ENCODE data around the gene CCDC102A. TPM values are rescaled to one million over a fixed set of nuclear protein-coding genes. Genes with fewer than 3 reads are reported as not detected.
A peak's percentile ranks its signal among the peaks of the same experiment; 100 is the strongest.
"Not testable (repeated sequence)": the region's sequence is repeated elsewhere in the genome, so short reads cannot be mapped to it uniquely, and the experiment has no call there.

CCDC102A gene
- total RNA-seq, 5 donors from 2014 or later (not counting 1 experiment from before 2014, with no cell fraction given), result 6.1 to 11.2 (median 6.6) TPM

DNA sequence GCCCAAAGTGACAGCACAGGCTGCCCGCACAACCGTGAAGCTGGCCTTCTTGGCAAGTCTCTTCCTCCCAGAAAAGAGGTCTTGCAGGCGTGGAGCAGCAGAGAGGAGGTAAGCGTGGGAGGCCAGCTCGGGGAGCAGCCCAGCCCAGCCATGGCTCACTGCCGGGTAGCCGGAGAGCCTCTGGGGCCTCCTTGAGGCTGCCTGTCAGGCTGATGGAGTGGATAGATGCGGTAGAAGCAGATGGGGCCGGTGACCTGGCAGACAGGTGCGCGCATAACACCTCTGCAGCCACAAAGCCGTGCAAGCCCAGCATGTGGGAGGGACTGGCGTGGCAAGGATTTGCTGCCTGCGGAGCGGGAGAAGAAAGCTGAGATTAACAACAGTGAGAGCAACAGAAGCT lies 33.0 kb downstream of the CCDC102A start:
- ChIA-PET CTCF (no interaction called here), POLR2A (no interaction called here)
- peaks cover 0 to 17% of the 10 kb centered on the region in 2 experiments for H3K27me3 ChIP-seq (replicated peaks in 1 of 2; ENCODE audit: control insufficient read depth in 2 of 2, extremely low read depth in 1 of 2, insufficient read depth in 2 of 2, low read length in 1 of 2)
- H3K36me3 ChIP-seq (ENCODE audit: control insufficient read depth in 2 of 2, extremely low read depth in 1 of 2, insufficient read depth in 1 of 2, low read length in 1 of 2), result no peaks in the 10 kb centered on the region
- peaks cover 3 to 19% of the 10 kb centered on the region in 2 experiments for H3K4me1 ChIP-seq (ENCODE audit: control insufficient read depth in 1 of 2, extremely low read depth in 1 of 2, insufficient read depth in 2 of 2, low read length in 2 of 2)
- H3K4me3 ChIP-seq (ENCODE audit: control insufficient read depth in 1 of 2, extremely low read depth in 1 of 2, low read length in 1 of 2), result no peak overlapping the region
- H3K27ac Mint-ChIP-seq, result no peak overlapping the region
- no peak overlapping the region for H3K27ac ChIP-seq (ENCODE audit: low read length)
- no peaks in the 10 kb centered on the region for H3K9me3 Mint-ChIP-seq
- ATAC-seq (replicated peaks in 1 of 4) (no peak), DNase-seq (no peak)
- no peaks in the 10 kb centered on the region for H3K27me3 Mint-ChIP-seq
- 90% methylated on average over 12 of the region's 15 CpGs for WGBS (ENCODE audit: insufficient coverage)
- no peaks in the 10 kb centered on the region for H3K36me3 Mint-ChIP-seq
- no peaks in the 10 kb centered on the region for H3K9me3 ChIP-seq
- no peak overlapping the region for H3K4me3 Mint-ChIP-seq
- H3K4me1 Mint-ChIP-seq, result peaks cover 8 to 10% (median 10%) of the 10 kb centered on the region in 3 donors

DNA sequence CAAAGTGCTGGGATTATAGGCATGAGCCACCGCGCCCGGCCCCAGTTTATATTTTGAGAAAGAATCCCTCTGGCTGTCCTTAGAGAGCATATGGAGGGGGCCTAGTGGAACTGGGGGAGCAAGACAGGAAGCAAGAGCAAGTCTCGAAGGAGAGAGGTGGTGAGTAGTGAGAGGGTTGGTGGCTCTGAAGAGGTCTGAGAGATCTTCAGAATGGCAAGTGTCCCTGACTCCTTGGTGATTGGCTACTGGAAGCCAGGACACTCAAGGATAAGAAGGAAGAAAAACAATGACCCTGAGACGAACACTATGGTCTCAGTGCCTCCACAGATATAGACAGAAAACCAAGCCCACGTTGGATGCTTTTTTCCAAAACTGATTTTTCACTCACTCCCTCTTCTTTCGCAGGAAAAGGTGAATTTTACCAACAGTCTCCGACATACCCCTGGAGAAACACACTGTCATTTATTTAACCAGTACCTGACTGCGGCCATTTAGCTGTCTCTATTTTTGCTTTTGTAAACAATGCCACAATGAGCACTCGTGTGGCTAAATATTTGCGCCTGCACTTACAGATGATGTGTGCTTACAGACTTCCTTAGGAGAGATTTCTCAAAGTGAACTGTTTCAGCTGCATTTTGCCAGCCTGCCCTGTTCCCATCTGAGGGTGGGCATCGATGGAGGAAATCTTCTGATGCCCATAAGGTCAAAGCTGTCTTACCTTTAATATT lies 34.2 kb downstream of the CCDC102A start:
- H3K9me3 Mint-ChIP-seq, result no peaks in the 10 kb centered on the region
- H3K4me3 Mint-ChIP-seq, result no peak overlapping the region
- H3K4me1 Mint-ChIP-seq, result peaks cover 8 to 10% (median 10%) of the 10 kb centered on the region in 3 donors
- ChIA-PET CTCF (no interaction called here), POLR2A (no interaction called here)
- Histone ChIP-seq H3K9me3 (no peaks in the 10 kb centered on the region), H3K27ac (ENCODE audit: low read length) (no peak overlapping the region), H3K36me3 (ENCODE audit: control insufficient read depth in 2 of 2, extremely low read depth in 1 of 2, insufficient read depth in 1 of 2, low read length in 1 of 2) (no peaks in the 10 kb centered on the region), H3K4me3 (ENCODE audit: control insufficient read depth in 1 of 2, extremely low read depth in 1 of 2, low read length in 1 of 2) (no peak overlapping the region), H3K4me1 (ENCODE audit: control insufficient read depth in 1 of 2, extremely low read depth in 1 of 2, insufficient read depth in 2 of 2, low read length in 2 of 2) (peaks cover 3 to 19% of the 10 kb centered on the region in 2 experiments), H3K27me3 (replicated peaks in 1 of 2; ENCODE audit: control insufficient read depth in 2 of 2, extremely low read depth in 1 of 2, insufficient read depth in 2 of 2, low read length in 1 of 2) (peaks cover 0 to 19% of the 10 kb centered on the region in 2 experiments)
- H3K27ac Mint-ChIP-seq, result no peak overlapping the region
- no peaks in the 10 kb centered on the region for H3K27me3 Mint-ChIP-seq
- ATAC-seq (replicated peaks in 1 of 4) (no peak), DNase-seq (no peak)
- no peaks in the 10 kb centered on the region for H3K36me3 Mint-ChIP-seq
- 89% methylated on average over 11 of the region's 12 CpGs for WGBS (ENCODE audit: insufficient coverage)

DNA sequence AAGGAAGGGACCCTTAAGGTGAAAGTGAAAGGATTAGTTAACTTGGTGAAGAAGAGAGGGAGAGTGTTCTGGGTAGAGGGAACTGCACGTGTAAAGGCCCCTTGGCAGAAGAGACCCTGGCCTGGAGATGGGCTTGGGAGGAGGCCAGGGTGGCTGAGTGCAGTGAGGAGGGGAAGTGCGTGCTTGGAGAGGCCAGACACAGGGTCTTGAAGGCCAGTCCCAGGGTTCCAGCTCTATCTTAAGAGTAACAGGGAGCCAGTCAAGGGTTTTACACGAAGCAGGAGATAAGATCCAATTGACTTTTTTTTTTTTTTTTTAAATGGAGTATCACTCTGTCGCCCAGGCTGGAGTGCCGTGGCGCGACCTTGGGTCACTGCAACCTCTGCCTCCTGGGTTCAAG lies 34.9 kb downstream of the CCDC102A start:
- Mint-ChIP-seq H3K9me3 (no peaks in the 10 kb centered on the region), H3K4me3 (no peak overlapping the region), H3K27me3 (no peaks in the 10 kb centered on the region), H3K4me1 (peaks cover 8 to 10% (median 10%) of the 10 kb centered on the region in 3 donors), H3K36me3 (no peaks in the 10 kb centered on the region), H3K27ac (peak overlapping the region in 1 of 2 donors; percentile 39)
- Histone ChIP-seq H3K27me3 (replicated peaks in 1 of 2; ENCODE audit: control insufficient read depth in 2 of 2, extremely low read depth in 1 of 2, insufficient read depth in 2 of 2, low read length in 1 of 2) (peaks cover 0 to 20% of the 10 kb centered on the region in 2 experiments), H3K4me1 (ENCODE audit: control insufficient read depth in 1 of 2, extremely low read depth in 1 of 2, insufficient read depth in 2 of 2, low read length in 2 of 2) (peaks cover 3 to 19% of the 10 kb centered on the region in 2 experiments), H3K27ac (ENCODE audit: low read length) (no peak overlapping the region), H3K4me3 (ENCODE audit: control insufficient read depth in 1 of 2, extremely low read depth in 1 of 2, low read length in 1 of 2) (no peak overlapping the region), H3K36me3 (ENCODE audit: control insufficient read depth in 2 of 2, extremely low read depth in 1 of 2, insufficient read depth in 1 of 2, low read length in 1 of 2) (no peaks in the 10 kb centered on the region), H3K9me3 (no peaks in the 10 kb centered on the region)
- no peak for DNase-seq
- ChIA-PET POLR2A (interaction anchor here in 1 of 2 donors (0.5 kb wide), 1 partner anchor 41 kb away, joined by 14 read pairs; no protein-coding TSS in a partner anchor), CTCF (interaction anchor here in 1 of 2 donors (0.6 to 0.7 kb wide), 2 partner anchors 40 to 251 kb away, joined by 3 to 4 read pairs; no protein-coding TSS in a partner anchor)
- 78% methylated on average over 3 of the region's 7 CpGs for WGBS (ENCODE audit: insufficient coverage)
- no peak for ATAC-seq (replicated peaks in 1 of 4)

DNA sequence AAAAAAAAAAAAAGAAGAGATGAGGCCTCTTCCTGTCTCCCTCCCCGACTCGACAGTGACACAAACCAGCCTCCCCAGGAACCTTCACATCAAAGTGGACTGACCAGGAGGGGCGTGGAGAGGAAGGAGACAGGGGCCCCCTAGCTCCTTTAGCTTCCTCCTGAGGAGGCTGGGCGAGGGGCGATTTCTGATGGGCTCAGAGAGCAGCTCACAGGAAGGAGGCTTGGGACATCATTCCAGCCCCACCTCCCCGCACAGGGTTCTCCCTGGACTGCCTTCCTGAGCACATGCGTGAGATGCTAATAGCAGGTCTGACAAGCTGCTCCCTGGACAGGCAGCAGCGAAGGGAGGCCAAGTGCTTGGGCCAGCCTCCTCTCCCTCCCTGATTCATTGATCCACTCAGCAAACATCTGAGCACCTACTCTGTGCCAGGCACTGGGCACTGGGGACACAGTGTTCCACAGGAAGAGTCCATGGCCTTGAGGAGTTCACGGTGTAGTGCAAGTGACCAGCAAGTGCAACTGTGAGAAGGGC lies 35.7 kb downstream of the CCDC102A start:
- CTCF ChIA-PET, result no interaction called here
- H3K4me1 ChIP-seq (ENCODE audit: control insufficient read depth in 1 of 2, extremely low read depth in 1 of 2, insufficient read depth in 2 of 2, low read length in 2 of 2), result peaks cover 3 to 19% of the 10 kb centered on the region in 2 experiments
- POLR2A ChIA-PET, result interaction anchor here in 1 of 2 donors (0.5 kb wide), 1 partner anchor 42 kb away, joined by 14 read pairs; no protein-coding TSS in a partner anchor

DNA sequence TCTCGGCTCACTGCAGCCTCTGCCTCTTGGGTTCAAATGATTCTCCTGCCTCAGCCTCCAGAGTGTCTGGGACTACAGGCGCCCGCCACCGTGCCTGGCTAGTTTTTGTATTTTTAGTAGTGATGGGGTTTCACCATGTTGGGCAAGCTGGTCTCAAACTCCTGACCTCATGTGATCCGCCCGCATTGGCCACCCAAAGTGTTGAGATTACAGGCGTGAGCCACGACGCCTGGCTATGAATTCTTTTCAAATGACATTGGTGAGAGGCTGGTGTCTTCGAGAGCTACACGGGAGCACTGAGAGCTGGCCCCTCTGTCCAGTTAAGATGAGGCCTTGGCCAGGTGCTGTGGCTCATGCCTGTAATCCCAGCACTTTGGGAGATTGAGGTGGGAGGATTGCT lies 36.4 kb downstream of the CCDC102A start:
- H3K9me3 Mint-ChIP-seq; H3K9me3 ChIP-seq; H3K4me3 Mint-ChIP-seq; H3K36me3 ChIP-seq (ENCODE audit: control insufficient read depth in 2 of 2, extremely low read depth in 1 of 2, insufficient read depth in 1 of 2, low read length in 1 of 2); H3K36me3 Mint-ChIP-seq; DNase-seq; POLR2A ChIA-PET; ATAC-seq (replicated peaks in 1 of 4); H3K27me3 Mint-ChIP-seq; H3K4me3 ChIP-seq (ENCODE audit: control insufficient read depth in 1 of 2, extremely low read depth in 1 of 2, low read length in 1 of 2); H3K27ac ChIP-seq (ENCODE audit: low read length); H3K27ac Mint-ChIP-seq; CTCF ChIA-PET: not testable (repeated sequence)
- H3K4me1 Mint-ChIP-seq, result peaks cover 8 to 10% (median 10%) of the 10 kb centered on the region in 3 donors
- Histone ChIP-seq H3K4me1 (ENCODE audit: control insufficient read depth in 1 of 2, extremely low read depth in 1 of 2, insufficient read depth in 2 of 2, low read length in 2 of 2) (peaks cover 3 to 19% of the 10 kb centered on the region in 2 experiments), H3K27me3 (replicated peaks in 1 of 2; ENCODE audit: control insufficient read depth in 2 of 2, extremely low read depth in 1 of 2, insufficient read depth in 2 of 2, low read length in 1 of 2) (peaks cover 0 to 17% of the 10 kb centered on the region in 2 experiments)
- 96% methylated on average over 4 of the region's 11 CpGs for WGBS (ENCODE audit: insufficient coverage)

More for the DNA sequence above, 35.7 kb downstream of the CCDC102A start:
- Mint-ChIP-seq H3K36me3 (no peaks in the 10 kb centered on the region), H3K9me3 (no peaks in the 10 kb centered on the region), H3K4me1 (peaks cover 8 to 10% (median 10%) of the 10 kb centered on the region in 3 donors), H3K27ac (no peak overlapping the region), H3K27me3 (peaks cover 0 to 3% of the 10 kb centered on the region in 2 donors), H3K4me3 (no peak overlapping the region)
- H3K9me3 ChIP-seq, result no peaks in the 10 kb centered on the region
- 70% methylated on average over 5 of the region's 9 CpGs for WGBS (ENCODE audit: insufficient coverage)
- H3K27me3 ChIP-seq (replicated peaks in 1 of 2; ENCODE audit: control insufficient read depth in 2 of 2, extremely low read depth in 1 of 2, insufficient read depth in 2 of 2, low read length in 1 of 2), result peaks cover 0 to 17% of the 10 kb centered on the region in 2 experiments
- DNase-seq (no peak), ATAC-seq (replicated peaks in 1 of 4) (peak; percentile 31 to 45 (median 34))
- no peak overlapping the region for H3K4me3 ChIP-seq (ENCODE audit: control insufficient read depth in 1 of 2, extremely low read depth in 1 of 2, low read length in 1 of 2)
- H3K27ac ChIP-seq (ENCODE audit: low read length), result no peak overlapping the region
- H3K36me3 ChIP-seq (ENCODE audit: control insufficient read depth in 2 of 2, extremely low read depth in 1 of 2, insufficient read depth in 1 of 2, low read length in 1 of 2), result no peaks in the 10 kb centered on the region

GRCh38 chr16:57498031-57498430 lies 38.3 kb downstream of the CCDC102A start:
- Mint-ChIP-seq H3K36me3 (no peaks in the 10 kb centered on the region), H3K4me3 (no peak overlapping the region), H3K9me3 (no peaks in the 10 kb centered on the region), H3K27ac (no peak overlapping the region), H3K27me3 (peaks cover 0 to 3% of the 10 kb centered on the region in 2 donors), H3K4me1 (peaks cover 8 to 10% (median 10%) of the 10 kb centered on the region in 3 donors)
- WGBS (ENCODE audit: insufficient coverage), result 86% methylated on average over 1 of the region's 4 CpGs
- DNase-seq (no peak), ATAC-seq (replicated peaks in 1 of 4) (no peak)
- ChIA-PET CTCF (no interaction called here), POLR2A (no interaction called here)
- H3K4me3 ChIP-seq (ENCODE audit: control insufficient read depth in 1 of 2, extremely low read depth in 1 of 2, low read length in 1 of 2), result no peak overlapping the region
- H3K27me3 ChIP-seq (replicated peaks in 1 of 2; ENCODE audit: control insufficient read depth in 2 of 2, extremely low read depth in 1 of 2, insufficient read depth in 2 of 2, low read length in 1 of 2), result peaks cover 0 to 13% of the 10 kb centered on the region in 2 experiments
- H3K4me1 ChIP-seq (ENCODE audit: control insufficient read depth in 1 of 2, extremely low read depth in 1 of 2, insufficient read depth in 2 of 2, low read length in 2 of 2), result peaks cover 3 to 19% of the 10 kb centered on the region in 2 experiments
- no peaks in the 10 kb centered on the region for H3K9me3 ChIP-seq
- no peaks in the 10 kb centered on the region for H3K36me3 ChIP-seq (ENCODE audit: control insufficient read depth in 2 of 2, extremely low read depth in 1 of 2, insufficient read depth in 1 of 2, low read length in 1 of 2)
- H3K27ac ChIP-seq (ENCODE audit: low read length), result no peak overlapping the region
